Thymus (tissue), 11 donors: ENCODE measurements around the gene GOLGA6C. TPM values are rescaled to one million over a fixed set of nuclear protein-coding genes. Genes with fewer than 3 reads are reported as not detected.
A peak's percentile ranks its signal among the peaks of the same experiment; 100 is the strongest.
"Not testable (repeated sequence)": the region's sequence is repeated elsewhere in the genome, so short reads cannot be mapped to it uniquely, and the experiment has no call there.

Experiments used
- DNase-seq, 9 donors: peaks; one replicate each; pipeline ENCODE4 v3.0.0-alpha.2; 2013; ENCODE audit warnings: low spot score in 9 of 9, low read depth in 6 of 9, missing footprints in 1 of 9
- H3K27ac ChIP-seq, 2 donors: one replicate each; pipeline ENCODE4 v1.5.1; 2013; ENCODE audit warnings: control low read depth in 1 of 2, low read depth in 1 of 2, low read length in 1 of 2, mild to moderate bottlenecking in 1 of 2, moderate library complexity in 1 of 2
- H3K27me3 ChIP-seq, 2 donors: one replicate each; pipeline ENCODE4 v1.5.1; 2013; ENCODE audit warnings: low read length in 1 of 2; ENCODE audit not compliant: control insufficient read depth in 2 of 2, insufficient read depth in 1 of 2
- H3K36me3 ChIP-seq, 2 donors: one replicate each; pipeline ENCODE4 v1.5.1; 2013; ENCODE audit warnings: low read length in 1 of 2, mild to moderate bottlenecking in 1 of 2, moderate library complexity in 1 of 2; ENCODE audit not compliant: control insufficient read depth in 2 of 2, insufficient read depth in 2 of 2
- H3K4me1 ChIP-seq, 2 donors: one replicate each; pipeline ENCODE4 v1.5.1; 2013; ENCODE audit warnings: low read length in 2 of 2; ENCODE audit not compliant: control insufficient read depth in 2 of 2, insufficient read depth in 2 of 2
- H3K4me3 ChIP-seq, 2 donors: one replicate each; pipeline ENCODE4 v1.5.1; 2013; ENCODE audit warnings: low read length in 2 of 2, control low read depth in 1 of 2, mild to moderate bottlenecking in 1 of 2
- H3K9me3 ChIP-seq, 2 donors: one replicate each; pipeline ENCODE4 v1.5.1; 2013; ENCODE audit warnings: low read length in 1 of 2, mild to moderate bottlenecking in 1 of 2; ENCODE audit not compliant: control insufficient read depth in 2 of 2, insufficient read depth in 1 of 2
- WGBS: extraction: QIAGEN DNeasy Blood & Tissue Kit; methylation state at CpG from one replicate; pipeline ENCODE4 v1.1.7; 2013; 5-methylcytosine and 5-hydroxymethylcytosine counted together
- polyA plus RNA-seq: library from polyadenylated mRNA; stranded (reverse); fragments of 200-250 nt; gene quantifications from one replicate; pipeline ENCODE4 v1.2.3, GENCODE V29; 2013
- total RNA-seq: library from RNA; stranded (reverse); fragments of 120-200 nt; gene quantifications from one replicate; pipeline ENCODE4 v1.2.4, GENCODE V29; 2013
- donor health status: healthy.

Gene GOLGA6C
- total and polyA plus RNA-seq, 2 donors: 0.05 TPM

DNA sequence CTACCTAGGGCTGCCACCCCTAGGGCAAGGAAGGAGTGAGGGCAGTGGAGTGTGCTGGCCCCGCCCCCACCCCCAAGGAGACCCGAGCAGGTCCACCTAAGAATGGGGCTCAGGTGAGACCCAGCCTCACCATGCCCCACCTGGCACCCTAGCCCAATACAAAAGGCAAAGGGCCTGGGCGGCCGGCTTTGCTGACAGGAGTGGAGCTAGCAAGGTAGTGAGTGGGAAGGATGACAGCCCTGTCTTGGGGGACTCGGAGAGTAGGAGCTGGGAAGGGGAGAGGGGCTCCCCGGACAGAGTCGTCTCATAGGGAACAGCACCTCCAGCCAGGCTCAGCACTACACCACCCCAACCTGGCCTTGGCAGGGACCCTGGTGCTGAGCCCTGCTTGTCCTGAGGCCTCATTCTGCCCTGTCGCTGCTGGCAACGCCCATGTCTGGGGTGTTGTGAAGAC, 44.3 kb upstream of the GOLGA6C start:
- Histone ChIP-seq H3K4me3 (no peak overlapping the region), H3K9me3 (peaks cover 0 to 3% of the 10 kb centered on the region in 2 donors), H3K36me3 (peaks cover 36 to 50% of the 10 kb centered on the region in 2 donors), H3K27me3 (no peaks in the 10 kb centered on the region), H3K27ac (no peak overlapping the region), H3K4me1 (peaks cover 0 to 10% of the 10 kb centered on the region in 2 donors)
- no peak for DNase-seq
- 98% methylated on average over 9 of the region's 9 CpGs for WGBS

DNA sequence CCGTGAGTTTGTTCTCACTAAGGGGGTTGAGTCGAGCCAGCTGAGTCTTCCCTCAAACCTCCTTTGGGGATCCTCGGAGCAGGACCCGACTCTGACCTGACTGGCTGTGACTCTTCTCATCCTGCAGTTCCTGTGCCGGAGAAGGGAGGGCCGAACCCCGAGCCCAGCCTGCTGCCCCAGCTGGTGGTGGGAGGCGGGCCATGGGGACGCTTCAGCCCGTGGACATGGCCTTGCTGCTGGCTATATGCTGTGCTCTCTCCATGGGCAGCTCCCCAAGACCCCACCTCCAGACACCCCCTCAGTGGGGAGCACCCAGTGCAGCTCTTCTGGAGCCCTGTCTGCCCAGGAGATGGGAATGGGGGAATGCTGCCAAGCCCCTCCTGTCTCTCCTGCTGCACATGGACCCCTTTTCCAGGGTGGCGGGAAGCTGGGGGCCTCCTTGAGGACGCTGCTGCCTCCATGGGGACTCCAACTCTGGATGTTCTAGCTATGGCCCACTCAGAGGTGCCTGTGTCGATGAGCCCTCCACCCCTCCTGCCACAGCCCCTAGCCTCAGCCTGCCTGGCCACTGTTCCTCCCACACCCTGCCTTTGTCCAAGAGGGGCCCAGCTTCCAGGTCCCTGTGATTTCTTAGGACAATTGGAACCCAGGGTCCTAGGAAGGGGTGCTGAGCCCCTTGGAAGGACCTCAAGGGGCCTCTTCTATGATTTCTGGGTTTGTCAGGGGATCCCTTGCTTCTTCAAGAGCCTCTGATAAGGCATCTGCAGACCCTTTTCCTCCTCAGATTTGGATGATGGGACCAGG, 43.6 kb upstream of the GOLGA6C start:
- no peak for DNase-seq
- H3K27ac ChIP-seq: no peak overlapping the region
- peaks cover 30 to 43% of the 10 kb centered on the region in 2 donors for H3K36me3 ChIP-seq
- peaks cover 0 to 3% of the 10 kb centered on the region in 2 donors for H3K9me3 ChIP-seq
- no peaks in the 10 kb centered on the region for H3K27me3 ChIP-seq
- H3K4me1 ChIP-seq: peaks cover 0 to 13% of the 10 kb centered on the region in 2 donors
- no peak overlapping the region for H3K4me3 ChIP-seq
- 86% methylated on average over 13 of the region's 13 CpGs for WGBS

DNA sequence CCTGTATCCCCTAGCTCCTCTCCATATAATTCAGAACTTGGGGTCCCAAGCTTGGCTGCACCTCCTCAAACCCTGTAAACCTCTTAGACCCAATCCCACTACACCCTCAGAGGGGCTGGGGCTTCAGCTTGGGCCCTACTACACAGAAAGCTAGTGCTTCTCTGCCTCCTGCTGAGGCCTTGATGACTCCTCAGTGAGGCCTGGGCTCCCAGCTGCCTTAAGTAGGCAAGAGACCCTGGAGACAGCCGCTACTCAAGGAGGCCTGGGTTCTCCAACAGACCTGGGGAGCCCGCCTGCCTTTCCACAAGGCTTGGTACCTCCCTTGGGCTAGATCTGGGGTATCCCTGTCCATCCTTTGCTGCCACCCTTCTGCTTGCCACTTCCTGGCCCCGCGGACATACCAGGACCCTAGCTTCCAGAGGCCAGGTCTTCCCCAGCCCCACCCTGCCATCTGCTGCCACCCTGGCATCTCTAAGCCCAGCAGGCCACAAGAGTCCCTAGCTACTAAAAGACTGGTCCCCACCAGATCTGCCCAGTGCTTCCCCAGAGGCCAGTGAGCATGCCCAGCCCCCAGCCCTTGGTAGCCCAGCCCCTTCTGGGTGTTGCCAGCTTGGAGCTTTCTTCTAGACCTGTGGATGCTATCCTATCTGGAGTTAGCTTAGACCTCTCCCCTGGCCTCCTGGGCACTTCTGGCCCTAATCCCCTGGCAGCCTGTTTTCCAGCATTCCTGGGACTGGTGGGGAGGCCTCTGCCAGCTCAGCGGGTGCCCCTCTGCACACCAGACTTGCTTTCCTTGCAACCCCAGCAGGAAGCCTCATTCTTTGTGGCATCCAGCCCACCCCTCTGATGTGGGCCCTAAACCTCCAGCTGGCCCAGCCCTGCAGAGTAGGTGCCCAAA, 42.8 kb upstream of the GOLGA6C start:
- 94% methylated on average over 5 of the region's 5 CpGs for WGBS
- DNase-seq: no peak
- Histone ChIP-seq H3K4me3 (no peak overlapping the region), H3K27ac (no peak overlapping the region), H3K27me3 (no peaks in the 10 kb centered on the region), H3K36me3 (peaks cover 29 to 34% of the 10 kb centered on the region in 2 donors), H3K9me3 (peaks cover 0 to 3% of the 10 kb centered on the region in 2 donors), H3K4me1 (peaks cover 0 to 7% of the 10 kb centered on the region in 2 donors)

DNA sequence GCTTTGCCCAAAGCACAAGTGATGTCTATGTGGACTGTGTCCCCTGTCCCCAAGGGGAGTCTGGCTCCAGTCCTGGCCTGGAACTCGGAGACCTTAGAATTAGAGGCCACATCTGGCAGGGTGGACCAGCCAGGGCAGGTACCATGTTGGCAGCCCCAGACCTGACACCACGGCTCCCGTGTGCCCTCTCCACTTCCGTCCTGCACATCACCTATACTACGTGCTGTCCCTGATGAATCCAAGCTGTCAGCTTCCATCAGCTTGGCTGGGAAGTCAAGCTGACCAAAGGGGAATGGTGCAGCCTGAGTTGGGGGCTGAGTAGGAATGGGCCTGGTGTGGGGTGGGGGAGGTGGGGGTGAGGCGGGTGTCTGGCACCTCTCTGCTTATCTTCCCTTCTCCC, 41.1 kb upstream of the GOLGA6C start:
- no peaks in the 10 kb centered on the region for H3K27me3 ChIP-seq
- no peak overlapping the region for H3K4me3 ChIP-seq
- H3K9me3 ChIP-seq: peaks cover 0 to 1% of the 10 kb centered on the region in 2 donors
- DNase-seq: no peak
- peaks cover 0 to 7% of the 10 kb centered on the region in 2 donors for H3K4me1 ChIP-seq
- 96% methylated on average over 6 of the region's 6 CpGs for WGBS
- peaks cover 13 to 18% of the 10 kb centered on the region in 2 donors for H3K36me3 ChIP-seq
- no peak overlapping the region for H3K27ac ChIP-seq

DNA sequence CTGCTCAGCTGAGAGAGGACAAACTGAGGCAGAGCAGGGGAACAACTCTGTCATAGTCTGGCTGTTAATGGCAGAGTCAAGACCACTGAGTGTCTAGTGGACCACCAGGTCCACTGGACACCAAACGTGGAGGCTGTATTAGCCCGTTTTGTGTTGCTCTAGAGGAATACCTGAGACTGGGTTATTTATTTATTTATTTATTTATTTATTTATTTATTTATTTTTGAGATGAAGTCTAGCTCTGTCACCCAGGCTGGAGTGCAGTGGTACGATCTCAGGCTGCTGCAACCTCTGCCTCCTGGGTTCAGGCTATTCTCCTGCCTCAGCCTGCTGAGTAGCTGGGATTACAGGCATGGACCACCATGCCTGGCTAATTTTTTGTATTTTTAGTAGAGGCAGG, 40.6 kb upstream of the GOLGA6C start:
- not testable (repeated sequence) for DNase-seq, H3K9me3 ChIP-seq, H3K4me3 ChIP-seq, H3K27ac ChIP-seq, H3K4me1 ChIP-seq, H3K27me3 ChIP-seq
- WGBS: 94% methylated on average over 3 of the region's 3 CpGs
- H3K36me3 ChIP-seq: peaks cover 7 to 12% of the 10 kb centered on the region in 2 donors

DNA sequence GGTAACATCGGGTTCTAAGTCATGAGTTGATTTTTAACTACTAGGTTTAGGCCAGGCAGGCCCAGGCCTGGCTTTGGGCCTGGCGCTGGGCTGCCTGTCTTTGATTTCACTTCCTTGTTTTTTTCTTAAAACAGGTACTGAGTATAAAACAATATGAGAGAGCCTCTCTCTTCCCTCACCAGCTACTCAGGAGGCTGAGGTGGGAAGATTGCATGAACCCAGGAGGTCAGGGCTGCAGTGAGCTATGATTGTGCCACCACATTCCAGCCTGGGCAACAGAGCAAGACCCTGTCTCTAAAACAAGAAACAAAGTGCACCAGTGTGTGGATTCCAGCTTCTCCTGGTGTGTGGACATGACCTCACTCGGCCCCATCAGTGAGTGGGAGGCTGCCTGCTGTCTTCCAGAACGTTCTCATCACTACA, 38.6 kb upstream of the GOLGA6C start:
- not testable (repeated sequence) for DNase-seq, H3K4me1 ChIP-seq, H3K27me3 ChIP-seq, H3K9me3 ChIP-seq, H3K36me3 ChIP-seq, H3K4me3 ChIP-seq
- H3K27ac ChIP-seq: peak overlapping the region in 1 of 2 donors; percentile 8
- WGBS: 84% methylated on average over 4 of the region's 4 CpGs

DNA sequence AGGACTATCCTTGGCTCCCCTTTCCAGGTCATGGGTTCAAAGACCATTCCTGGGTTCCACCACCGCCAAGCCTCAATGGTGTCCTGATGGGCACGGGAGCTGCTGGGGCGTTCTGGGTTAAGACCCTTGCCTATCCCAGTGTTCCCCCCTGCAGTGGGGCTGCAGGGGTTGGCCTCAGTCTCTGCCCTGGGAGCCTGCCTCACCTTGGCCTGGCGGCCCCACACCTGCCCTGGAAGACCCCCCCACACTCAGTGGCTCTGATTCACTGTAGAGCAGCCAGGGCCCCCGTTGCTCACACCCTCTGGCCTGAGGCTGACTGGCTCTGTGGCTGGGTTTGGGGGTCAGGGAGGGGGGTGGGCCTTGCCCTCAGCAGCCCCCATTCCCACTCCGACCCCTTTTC, 34.4 kb upstream of the GOLGA6C start:
- Histone ChIP-seq H3K27ac (no peak overlapping the region), H3K9me3 (no peaks in the 10 kb centered on the region), H3K4me3 (no peak overlapping the region), H3K27me3 (no peaks in the 10 kb centered on the region), H3K36me3 (no peaks in the 10 kb centered on the region), H3K4me1 (peaks cover 0 to 3% of the 10 kb centered on the region in 2 donors)
- DNase-seq: no peak
- WGBS: 96% methylated on average over 6 of the region's 6 CpGs

DNA sequence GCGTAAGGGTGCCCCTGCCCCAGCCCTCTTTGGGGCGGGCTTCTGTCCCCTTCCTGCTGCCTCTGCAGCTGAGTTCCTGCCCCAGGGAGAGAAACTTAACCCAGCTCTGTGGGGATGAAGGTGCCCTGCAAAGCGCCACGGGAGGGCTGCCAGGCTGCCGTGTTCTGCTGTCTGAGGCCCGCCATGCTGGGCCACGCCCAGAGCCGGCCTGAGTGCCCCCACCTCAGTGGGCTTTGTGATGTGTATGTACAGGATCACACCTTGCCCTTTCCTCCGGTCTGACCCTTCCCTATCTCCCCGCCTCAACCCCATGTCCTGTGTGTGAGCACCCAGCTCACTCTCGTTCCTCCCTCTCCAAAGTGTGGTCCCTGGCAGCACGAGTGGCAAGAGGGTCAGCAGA, 33.9 kb upstream of the GOLGA6C start:
- WGBS: 89% methylated on average over 12 of the region's 12 CpGs
- no peak overlapping the region for H3K4me3 ChIP-seq
- no peaks in the 10 kb centered on the region for H3K36me3 ChIP-seq
- H3K4me1 ChIP-seq: no peaks in the 10 kb centered on the region
- H3K9me3 ChIP-seq: no peaks in the 10 kb centered on the region
- H3K27ac ChIP-seq: no peak overlapping the region
- DNase-seq: no peak
- no peaks in the 10 kb centered on the region for H3K27me3 ChIP-seq
